ENCODE results near the gene LRMDA. TPM values are rescaled to one million over a fixed set of nuclear protein-coding genes. Genes with fewer than 3 reads are reported as not detected.
A peak's percentile ranks its signal among the peaks of the same experiment; 100 is the strongest.

The LRMDA gene
- total and polyA plus RNA-seq, 2 of the 13 experiments (the other 11 are each of a cell fraction or from before 2014, with no cell fraction given): 13.4 to 22.0 TPM

DNA sequence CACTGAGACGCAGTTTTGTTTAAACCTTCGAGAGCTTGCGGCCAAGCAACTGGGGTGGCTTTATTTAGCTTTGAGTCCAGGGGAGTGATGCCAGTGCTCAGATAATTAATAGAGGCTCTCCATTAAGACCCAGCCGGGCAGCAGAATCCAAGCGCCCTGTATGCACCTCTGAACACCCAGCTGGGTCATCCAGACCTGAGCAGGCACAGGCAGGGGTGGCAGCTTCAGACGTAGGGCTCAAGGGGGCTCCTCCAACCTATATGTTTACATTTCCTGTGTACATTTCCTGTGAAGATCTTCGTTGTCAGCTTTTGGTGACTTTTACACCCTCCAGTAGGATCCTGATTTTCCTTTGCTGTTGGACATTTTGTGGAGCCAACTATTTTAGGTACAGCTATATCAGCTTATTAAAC, 719.5 kb downstream of the LRMDA start (continued):
- TF ChIP-seq, protein P1, sequence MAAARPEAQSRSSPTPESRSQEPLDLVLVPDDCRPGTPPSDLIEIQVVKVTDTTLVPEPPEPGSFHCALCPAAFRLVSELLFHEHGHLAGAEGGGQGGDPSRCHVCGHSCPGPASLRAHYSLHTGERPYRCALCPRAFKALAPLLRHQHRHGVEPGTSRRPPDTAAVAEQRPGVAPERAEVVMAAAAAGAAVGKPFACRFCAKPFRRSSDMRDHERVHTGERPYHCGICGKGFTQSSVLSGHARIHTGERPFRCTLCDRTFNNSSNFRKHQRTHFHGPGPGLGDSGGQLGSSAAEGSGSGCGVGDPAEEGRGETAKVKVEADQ (CRISPR knock-in tag; IDR thresholded peaks at IDR 0.05; ENCODE audit: borderline replicate concordance): no peak
- TF ChIP-seq, protein P2, sequence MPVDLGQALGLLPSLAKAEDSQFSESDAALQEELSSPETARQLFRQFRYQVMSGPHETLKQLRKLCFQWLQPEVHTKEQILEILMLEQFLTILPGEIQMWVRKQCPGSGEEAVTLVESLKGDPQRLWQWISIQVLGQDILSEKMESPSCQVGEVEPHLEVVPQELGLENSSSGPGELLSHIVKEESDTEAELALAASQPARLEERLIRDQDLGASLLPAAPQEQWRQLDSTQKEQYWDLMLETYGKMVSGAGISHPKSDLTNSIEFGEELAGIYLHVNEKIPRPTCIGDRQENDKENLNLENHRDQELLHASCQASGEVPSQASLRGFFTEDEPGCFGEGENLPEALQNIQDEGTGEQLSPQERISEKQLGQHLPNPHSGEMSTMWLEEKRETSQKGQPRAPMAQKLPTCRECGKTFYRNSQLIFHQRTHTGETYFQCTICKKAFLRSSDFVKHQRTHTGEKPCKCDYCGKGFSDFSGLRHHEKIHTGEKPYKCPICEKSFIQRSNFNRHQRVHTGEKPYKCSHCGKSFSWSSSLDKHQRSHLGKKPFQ (CRISPR knock-in tag; IDR thresholded peaks at IDR 0.05; ENCODE audit: insufficient replicate concordance): peak; percentile 41
- TF ChIP-seq MEF2D (CRISPR knock-in tag; IDR thresholded peaks at IDR 0.05): peak; percentile 64; the same call in 1 of the 2 replicates
- no peak for TF ChIP-seq ATAD3A (CRISPR knock-in tag; IDR thresholded peaks at IDR 0.05)
- TF ChIP-seq, protein P3, sequence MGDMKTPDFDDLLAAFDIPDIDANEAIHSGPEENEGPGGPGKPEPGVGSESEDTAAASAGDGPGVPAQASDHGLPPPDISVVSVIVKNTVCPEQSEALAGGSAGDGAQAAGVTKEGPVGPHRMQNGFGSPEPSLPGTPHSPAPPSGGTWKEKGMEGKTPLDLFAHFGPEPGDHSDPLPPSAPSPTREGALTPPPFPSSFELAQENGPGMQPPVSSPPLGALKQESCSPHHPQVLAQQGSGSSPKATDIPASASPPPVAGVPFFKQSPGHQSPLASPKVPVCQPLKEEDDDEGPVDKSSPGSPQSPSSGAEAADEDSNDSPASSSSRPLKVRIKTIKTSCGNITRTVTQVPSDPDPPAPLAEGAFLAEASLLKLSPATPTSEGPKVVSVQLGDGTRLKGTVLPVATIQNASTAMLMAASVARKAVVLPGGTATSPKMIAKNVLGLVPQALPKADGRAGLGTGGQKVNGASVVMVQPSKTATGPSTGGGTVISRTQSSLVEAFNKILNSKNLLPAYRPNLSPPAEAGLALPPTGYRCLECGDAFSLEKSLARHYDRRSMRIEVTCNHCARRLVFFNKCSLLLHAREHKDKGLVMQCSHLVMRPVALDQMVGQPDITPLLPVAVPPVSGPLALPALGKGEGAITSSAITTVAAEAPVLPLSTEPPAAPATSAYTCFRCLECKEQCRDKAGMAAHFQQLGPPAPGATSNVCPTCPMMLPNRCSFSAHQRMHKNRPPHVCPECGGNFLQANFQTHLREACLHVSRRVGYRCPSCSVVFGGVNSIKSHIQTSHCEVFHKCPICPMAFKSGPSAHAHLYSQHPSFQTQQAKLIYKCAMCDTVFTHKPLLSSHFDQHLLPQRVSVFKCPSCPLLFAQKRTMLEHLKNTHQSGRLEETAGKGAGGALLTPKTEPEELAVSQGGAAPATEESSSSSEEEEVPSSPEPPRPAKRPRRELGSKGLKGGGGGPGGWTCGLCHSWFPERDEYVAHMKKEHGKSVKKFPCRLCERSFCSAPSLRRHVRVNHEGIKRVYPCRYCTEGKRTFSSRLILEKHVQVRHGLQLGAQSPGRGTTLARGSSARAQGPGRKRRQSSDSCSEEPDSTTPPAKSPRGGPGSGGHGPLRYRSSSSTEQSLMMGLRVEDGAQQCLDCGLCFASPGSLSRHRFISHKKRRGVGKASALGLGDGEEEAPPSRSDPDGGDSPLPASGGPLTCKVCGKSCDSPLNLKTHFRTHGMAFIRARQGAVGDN (CRISPR knock-in tag; IDR thresholded peaks at IDR 0.05): no peak
- TF ChIP-seq ZBTB21 (CRISPR knock-in tag; IDR thresholded peaks at IDR 0.05): no peak
- TF ChIP-seq, protein P4, sequence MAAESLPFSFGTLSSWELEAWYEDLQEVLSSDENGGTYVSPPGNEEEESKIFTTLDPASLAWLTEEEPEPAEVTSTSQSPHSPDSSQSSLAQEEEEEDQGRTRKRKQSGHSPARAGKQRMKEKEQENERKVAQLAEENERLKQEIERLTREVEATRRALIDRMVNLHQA (CRISPR knock-in tag; IDR thresholded peaks at IDR 0.05): no peak
- no peak for TF ChIP-seq SP140L (CRISPR knock-in tag; IDR thresholded peaks at IDR 0.05; ENCODE audit: borderline replicate concordance)
- TF ChIP-seq ZKSCAN8 (CRISPR knock-in tag; IDR thresholded peaks at IDR 0.05; ENCODE audit: borderline replicate concordance): no peak
- TF ChIP-seq, protein P5, sequence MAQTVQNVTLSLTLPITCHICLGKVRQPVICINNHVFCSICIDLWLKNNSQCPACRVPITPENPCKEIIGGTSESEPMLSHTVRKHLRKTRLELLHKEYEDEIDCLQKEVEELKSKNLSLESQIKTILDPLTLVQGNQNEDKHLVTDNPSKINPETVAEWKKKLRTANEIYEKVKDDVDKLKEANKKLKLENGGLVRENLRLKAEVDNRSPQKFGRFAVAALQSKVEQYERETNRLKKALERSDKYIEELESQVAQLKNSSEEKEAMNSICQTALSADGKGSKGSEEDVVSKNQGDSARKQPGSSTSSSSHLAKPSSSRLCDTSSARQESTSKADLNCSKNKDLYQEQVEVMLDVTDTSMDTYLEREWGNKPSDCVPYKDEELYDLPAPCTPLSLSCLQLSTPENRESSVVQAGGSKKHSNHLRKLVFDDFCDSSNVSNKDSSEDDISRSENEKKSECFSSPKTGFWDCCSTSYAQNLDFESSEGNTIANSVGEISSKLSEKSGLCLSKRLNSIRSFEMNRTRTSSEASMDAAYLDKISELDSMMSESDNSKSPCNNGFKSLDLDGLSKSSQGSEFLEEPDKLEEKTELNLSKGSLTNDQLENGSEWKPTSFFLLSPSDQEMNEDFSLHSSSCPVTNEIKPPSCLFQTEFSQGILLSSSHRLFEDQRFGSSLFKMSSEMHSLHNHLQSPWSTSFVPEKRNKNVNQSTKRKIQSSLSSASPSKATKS (CRISPR knock-in tag; IDR thresholded peaks at IDR 0.05): no peak
- peak; percentile 41 for TF ChIP-seq TEAD3 (CRISPR knock-in tag; optimal IDR thresholded peaks at IDR 0.05; ENCODE audit: borderline replicate concordance)
- no peak for TF ChIP-seq NONO (IDR thresholded peaks at IDR 0.05)
- no peak for TF ChIP-seq NONO (CRISPR knock-in tag; conservative IDR thresholded peaks at IDR 0.05)
- TF ChIP-seq ZNF232 (CRISPR knock-in tag; IDR thresholded peaks at IDR 0.05; ENCODE audit: borderline replicate concordance): no peak
- TF ChIP-seq HES4 (CRISPR knock-in tag; IDR thresholded peaks at IDR 0.05; ENCODE audit: borderline replicate concordance): no peak
- TF ChIP-seq, protein P6, sequence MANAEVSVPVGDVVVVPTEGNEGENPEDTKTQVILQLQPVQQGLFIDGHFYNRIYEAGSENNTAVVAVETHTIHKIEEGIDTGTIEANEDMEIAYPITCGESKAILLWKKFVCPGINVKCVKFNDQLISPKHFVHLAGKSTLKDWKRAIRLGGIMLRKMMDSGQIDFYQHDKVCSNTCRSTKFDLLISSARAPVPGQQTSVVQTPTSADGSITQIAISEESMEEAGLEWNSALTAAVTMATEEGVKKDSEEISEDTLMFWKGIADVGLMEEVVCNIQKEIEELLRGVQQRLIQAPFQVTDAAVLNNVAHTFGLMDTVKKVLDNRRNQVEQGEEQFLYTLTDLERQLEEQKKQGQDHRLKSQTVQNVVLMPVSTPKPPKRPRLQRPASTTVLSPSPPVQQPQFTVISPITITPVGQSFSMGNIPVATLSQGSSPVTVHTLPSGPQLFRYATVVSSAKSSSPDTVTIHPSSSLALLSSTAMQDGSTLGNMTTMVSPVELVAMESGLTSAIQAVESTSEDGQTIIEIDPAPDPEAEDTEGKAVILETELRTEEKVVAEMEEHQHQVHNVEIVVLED (CRISPR knock-in tag; IDR thresholded peaks at IDR 0.05; ENCODE audit: borderline replicate concordance): no peak
- no peak for TF ChIP-seq CHD2 (IDR thresholded peaks at IDR 0.05; ENCODE audit: low read depth, low read length)
- no peak for TF ChIP-seq ZNF713 (CRISPR knock-in tag; IDR thresholded peaks at IDR 0.05)
- TF ChIP-seq SOX13 (IDR thresholded peaks at IDR 0.05): no peak
- TF ChIP-seq SOX13 (CRISPR knock-in tag; conservative IDR thresholded peaks at IDR 0.05 in 1 of 2, IDR thresholded peaks at IDR 0.05 in 1 of 2): peak in 1 of 2 experiments; percentile 48; a peak in 1 of 4 replicates

All from HepG2 (cell line).